Motor neuron (in vitro differentiated cells): Measurements from ENCODE around the gene CLTRN. TPM values are rescaled to one million over a fixed set of nuclear protein-coding genes. Genes with fewer than 3 reads are reported as not detected.
"Not testable (repeated sequence)": the region's sequence is repeated elsewhere in the genome, so short reads cannot be mapped to it uniquely, and the experiment has no call there.

Source experiments
- ATAC-seq, 8 experiments: fragments of 200-7000 bp; cut with Tn5 transposase; replicated peaks in 6 of 8; 2 replicates each; pipeline ENCODE4 v1.8.0; 2021; ENCODE audit warnings: mild to moderate bottlenecking in 8 of 8, moderate library complexity in 8 of 8
- H3K27ac ChIP-seq, 2 donors: fragments of 250-450 bp; sonication (Bioruptor Pico); 2 replicates each; pipeline ENCODE4 v1.9.0; 2021; ENCODE audit warnings: antibody characterized with exemption in 2 of 2, mild to moderate bottlenecking in 2 of 2, moderate library complexity in 1 of 2
- H3K4me1 ChIP-seq, 2 donors: fragments of 250-450 bp; sonication (Bioruptor Pico); replicated peaks in 1 of 2; 2 replicates each; pipeline ENCODE4 v1.6.1; 2021; ENCODE audit warnings: antibody characterized with exemption in 2 of 2, mild to moderate bottlenecking in 2 of 2, moderate library complexity in 1 of 2
- H3K4me3 ChIP-seq, 5 donors: fragments of 250-450 bp; sonication (Bioruptor Pico); 2 replicates each; pipeline ENCODE4 v1.9.0; 2021; ENCODE audit warnings: antibody characterized with exemption in 5 of 5, mild to moderate bottlenecking in 5 of 5, moderate library complexity in 4 of 5
- WGBS, 10 experiments: fragments of 450-650 bp; shearing (Covaris generic); methylation state at CpG; one replicate each; pipeline ENCODE4 v1.0.0; 2022; 5-methylcytosine and 5-hydroxymethylcytosine counted together
- in situ Hi-C, 9 experiments: fragments of 400-800 bp; cut with MboI; loops; one replicate each; pipeline ENCODE4 v1.15.0; 2021; ENCODE audit warnings: low sequenced_read_pairs in 9 of 9, low pct_unique_long_range_greater_than_20kb in 2 of 9; ENCODE audit not compliant: unreplicated experiment in 9 of 9
- total RNA-seq, 8 experiments: library from RNA; unstranded; fragments of 300-600 nt; gene quantifications; 2 replicates each; pipeline versions ENCODE4 v1.2.3 to v1.2.4, GENCODE V29; 2022

The CLTRN gene, protein sequence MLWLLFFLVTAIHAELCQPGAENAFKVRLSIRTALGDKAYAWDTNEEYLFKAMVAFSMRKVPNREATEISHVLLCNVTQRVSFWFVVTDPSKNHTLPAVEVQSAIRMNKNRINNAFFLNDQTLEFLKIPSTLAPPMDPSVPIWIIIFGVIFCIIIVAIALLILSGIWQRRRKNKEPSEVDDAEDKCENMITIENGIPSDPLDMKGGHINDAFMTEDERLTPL
- 1 to 10 TPM in 4 of 8 experiments, under 1 TPM in 3, not detected in 1; 0.28 to 2.2 (median 1.0) TPM for total RNA-seq

DNA sequence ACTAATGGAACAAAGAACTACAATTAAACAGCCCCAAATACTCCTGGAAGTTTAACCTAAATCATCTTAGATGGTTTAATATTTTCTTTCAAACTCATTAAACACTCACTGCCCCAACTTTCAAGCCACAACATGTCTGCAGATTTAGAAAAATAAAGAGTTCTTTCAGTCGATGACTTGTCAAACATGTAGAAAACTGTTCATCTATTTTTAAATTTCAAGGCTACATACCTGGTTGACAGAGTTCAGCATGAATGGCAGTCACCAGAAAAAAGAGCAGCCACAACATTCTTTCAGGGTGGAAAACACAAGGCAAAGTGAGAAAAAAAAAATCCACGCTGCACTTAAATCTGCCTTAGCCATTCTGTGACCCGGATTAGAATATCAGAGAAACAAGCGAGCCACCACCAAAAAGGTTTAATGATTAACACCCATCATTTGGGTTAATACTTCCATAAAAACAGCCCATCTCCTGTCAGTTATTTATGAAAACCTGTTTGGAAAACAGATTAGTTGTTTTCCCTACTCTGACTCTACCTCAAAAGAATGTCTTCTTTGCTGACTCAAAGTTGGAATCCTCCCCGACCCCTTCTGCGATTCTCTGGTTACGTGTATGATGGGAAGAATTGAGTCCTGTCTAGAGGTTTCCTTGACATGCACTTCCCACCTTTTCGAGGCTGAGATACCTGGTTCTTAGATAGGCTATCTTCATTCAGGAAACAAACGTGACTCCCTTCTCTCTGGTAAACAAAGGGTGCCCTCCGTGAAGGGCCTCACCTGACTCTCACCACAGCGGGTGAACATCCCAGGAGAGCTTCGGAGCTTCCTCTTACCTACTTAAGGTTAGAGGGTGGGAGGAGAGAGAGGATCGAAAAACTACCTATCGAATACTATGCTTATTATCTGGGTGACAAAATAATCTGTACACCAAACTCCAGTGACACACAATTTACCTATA is at the start of gene CLTRN:
Gene CLTRN, minus strand, starts transcription at position 319 of the 958 bp plus-strand sequence. Its CDS starts 30 bp downstream, at position 289.
- Histone ChIP-seq H3K27ac (no peak within 1 kb of the TSS), H3K4me3 (no peak within 1 kb of the TSS), H3K4me1 (no peaks in the 10 kb centered on the region)
- in situ Hi-C loops, result loop anchor here in 1 of 9 experiments (25.0 kb wide), 1 partner anchor 177 kb away; the partner anchor contains the start of gene PIR
- 12 to 92% (median 67%) methylated on average over 1 to 8 of the region's 14 CpGs; no CpG with 5 or more reads in 4 of the 10 experiments for WGBS, 10 experiments
- no peak for ATAC-seq

- H3K4me1 ChIP-seq, H3K4me3 ChIP-seq, ATAC-seq, in situ Hi-C loops, H3K27ac ChIP-seq: not testable (repeated sequence)
- WGBS, 10 experiments, result 90% methylated on average over 2 of the region's 8 CpGs; no CpG with 5 or more reads in 9 of the 10 experiments
Measured at GRCh38 chrX:15704273-15704672, 39.7 kb upstream of the CLTRN start.

DNA sequence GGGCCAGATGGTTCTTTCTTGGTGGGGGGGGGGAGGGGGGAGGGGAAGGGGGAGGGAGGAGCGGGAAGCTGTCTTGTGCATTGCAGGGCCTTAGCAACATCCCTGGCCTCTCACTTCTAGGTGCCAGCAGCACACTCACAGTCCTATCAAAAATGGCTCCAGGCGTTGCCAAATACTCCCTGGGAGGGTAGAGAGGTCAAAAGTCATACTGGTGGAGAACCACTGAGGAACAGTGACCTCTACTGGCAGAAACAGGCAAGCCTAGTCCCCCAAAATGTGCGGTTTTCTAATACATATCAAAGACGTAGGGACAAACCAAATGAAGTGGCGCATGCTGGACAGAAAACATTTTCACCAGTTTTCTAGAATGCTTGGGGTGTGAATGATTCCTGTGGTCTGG is 39.2 kb upstream of the CLTRN start:
- H3K4me3 ChIP-seq, H3K27ac ChIP-seq, in situ Hi-C loops, H3K4me1 ChIP-seq: not testable (repeated sequence)
- ATAC-seq, result peak in 2 of 8 experiments; percentile 23 to 24
- WGBS, 10 experiments, result no CpG with 5 or more reads among the region's 5 CpGs

DNA sequence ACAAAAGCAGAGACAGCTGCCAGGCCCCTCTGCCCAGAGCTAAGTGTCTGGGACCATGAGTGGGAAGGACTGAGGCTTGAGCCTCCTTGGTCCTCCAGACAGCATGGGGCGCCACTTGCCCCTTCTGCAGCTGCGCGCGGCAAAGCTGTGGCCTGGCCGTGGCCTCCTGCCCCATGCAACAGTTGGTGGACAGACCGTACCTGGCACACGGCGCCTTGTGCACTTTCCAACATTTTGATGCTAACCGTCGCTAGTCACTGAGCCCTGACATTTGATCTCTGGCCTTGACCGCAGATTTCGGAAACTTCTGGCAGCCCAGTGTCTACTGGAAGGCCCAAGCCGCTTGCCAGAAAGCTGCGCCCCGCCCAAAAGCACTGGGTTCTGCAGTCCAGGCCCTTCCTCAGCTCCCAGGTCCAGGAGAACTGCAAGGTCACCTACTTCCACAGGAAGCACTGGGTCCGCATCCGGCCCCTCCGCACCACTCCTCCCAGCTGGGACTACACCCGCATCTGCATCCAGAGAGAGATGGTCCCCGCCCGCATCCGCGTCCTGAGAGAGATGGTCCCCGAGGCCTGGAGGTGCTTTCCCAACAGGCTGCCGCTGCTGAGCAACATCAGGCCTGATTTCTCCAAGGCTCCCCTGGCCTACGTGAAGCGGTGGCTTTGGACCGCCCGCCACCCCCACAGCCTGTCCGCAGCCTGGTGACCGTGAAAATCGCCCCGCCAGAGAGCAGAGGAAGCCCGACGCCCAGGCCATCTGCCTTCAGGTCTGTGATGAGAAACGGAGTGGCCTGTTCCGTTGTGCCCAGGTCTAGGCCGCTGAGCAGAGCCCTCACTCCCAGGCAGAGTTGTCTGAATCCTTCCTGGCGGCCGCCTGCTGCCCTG is 38.1 kb upstream of the CLTRN start:
- no peaks in the 10 kb centered on the region for H3K4me1 ChIP-seq
- 74 to 100% (median 97%) methylated on average over 3 to 8 of the region's 40 CpGs; no CpG with 5 or more reads in 6 of the 10 experiments for WGBS, 10 experiments
- in situ Hi-C loops, result no loop called here
- ATAC-seq, result no peak
- no peak overlapping the region for H3K27ac ChIP-seq
- no peak overlapping the region for H3K4me3 ChIP-seq

DNA sequence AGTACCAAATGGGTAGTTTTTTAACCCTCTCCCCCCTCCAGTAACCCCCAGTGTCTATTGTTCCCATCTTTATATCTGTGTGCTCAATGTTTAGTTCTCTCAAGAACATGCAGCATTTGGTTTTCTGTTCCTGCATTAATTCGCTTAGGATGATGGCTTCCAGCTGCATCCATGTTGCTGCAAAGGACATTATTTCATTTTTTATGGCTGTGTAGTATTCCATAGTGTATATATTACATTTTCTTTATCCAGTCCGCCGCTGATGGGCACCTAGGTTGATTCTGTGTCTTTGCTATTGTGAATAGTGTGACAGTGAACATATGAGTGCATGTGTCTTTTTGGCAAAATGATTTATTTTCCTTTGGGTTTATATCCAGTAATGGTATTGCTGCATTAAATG is 31.9 kb upstream of the CLTRN start:
- H3K27ac ChIP-seq, result no peak overlapping the region
- no peak overlapping the region for H3K4me3 ChIP-seq
- no peaks in the 10 kb centered on the region for H3K4me1 ChIP-seq
- in situ Hi-C loops, result loop anchor here in 1 of 9 experiments (25.0 kb wide), 1 partner anchor 91 kb away; the partner anchor contains the start of gene ZRSR2
- ATAC-seq, result no peak
- 80 to 100% (median 100%) methylated on average over 1 to 2 of the region's 3 CpGs; no CpG with 5 or more reads in 6 of the 10 experiments for WGBS, 10 experiments

GRCh38 chrX:15694941-15695451 is 30.4 kb upstream of the CLTRN start:
- Histone ChIP-seq H3K27ac (no peak overlapping the region), H3K4me1 (no peaks in the 10 kb centered on the region), H3K4me3 (no peak overlapping the region)
- WGBS, 10 experiments, result 80 to 88% methylated on average over 1 to 4 of the region's 6 CpGs; no CpG with 5 or more reads in 8 of the 10 experiments
- ATAC-seq, result no peak
- in situ Hi-C loops, result loop anchor here in 1 of 9 experiments (25.0 kb wide), 1 partner anchor 92 kb away; the partner anchor contains the start of gene ZRSR2

GRCh38 chrX:15686818-15687685 is 22.4 kb upstream of the CLTRN start:
- Histone ChIP-seq H3K4me3 (no peak overlapping the region), H3K27ac (no peak overlapping the region), H3K4me1 (no peaks in the 10 kb centered on the region)
- 0 to 40% (median 25%) methylated on average over 1 to 5 of the region's 6 CpGs; no CpG with 5 or more reads in 5 of the 10 experiments for WGBS, 10 experiments
- peak in 7 of 8 experiments; percentile 25 to 75 (median 55) for ATAC-seq
- in situ Hi-C loops, result loop anchor here in 1 of 9 experiments (25.0 kb wide), 1 partner anchor 100 kb away; the partner anchor contains the start of gene ZRSR2

DNA sequence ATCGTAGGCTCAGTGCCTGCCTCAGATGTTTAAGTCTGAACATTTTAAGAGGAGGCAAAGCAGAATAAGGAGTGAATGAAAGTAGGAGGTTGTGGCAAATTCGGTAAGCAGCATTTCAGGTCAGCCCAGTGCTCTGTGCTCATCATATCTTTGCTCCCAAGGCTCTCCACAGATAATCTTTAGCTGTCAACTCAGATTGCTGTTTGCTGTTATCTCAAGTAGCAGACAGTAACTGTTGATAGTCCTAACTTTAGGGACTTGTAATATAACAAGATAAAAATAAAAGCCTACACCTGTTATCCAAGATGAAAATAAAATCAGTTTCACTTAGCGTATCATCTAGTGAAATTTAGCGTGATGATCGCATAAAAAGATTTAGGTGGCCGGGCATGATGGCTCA is 18.6 kb upstream of the CLTRN start:
- in situ Hi-C loops, result loop anchor here in 1 of 9 experiments (25.0 kb wide), 1 partner anchor 104 kb away; the partner anchor contains the start of gene ZRSR2
- Histone ChIP-seq H3K4me1 (no peaks in the 10 kb centered on the region), H3K4me3 (no peak overlapping the region), H3K27ac (no peak overlapping the region)
- ATAC-seq, result no peak
- 98 to 100% methylated on average over 1 to 6 of the region's 6 CpGs; no CpG with 5 or more reads in 8 of the 10 experiments for WGBS, 10 experiments

DNA sequence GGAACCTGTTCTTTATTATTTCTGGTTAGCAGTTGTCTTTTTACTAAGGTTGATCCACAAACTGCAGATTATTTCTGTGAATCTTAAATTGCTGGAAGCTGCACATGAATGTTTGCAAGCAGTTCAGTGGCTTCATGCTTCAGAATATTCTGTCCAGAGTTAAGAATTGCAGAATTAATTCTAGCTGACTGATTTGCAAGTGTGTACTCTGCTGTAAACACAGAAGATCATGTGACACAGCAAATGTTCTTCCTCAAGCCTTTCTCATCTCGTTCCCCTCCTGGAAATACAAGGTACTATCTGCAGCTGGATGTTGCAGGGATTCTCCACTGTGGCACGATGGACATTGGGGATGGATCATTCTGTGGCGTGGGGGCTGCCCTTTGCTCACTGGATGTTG is 16.8 kb upstream of the CLTRN start:
- H3K4me3 ChIP-seq, result no peak overlapping the region
- H3K4me1 ChIP-seq, result peaks cover 2 to 8% of the 10 kb centered on the region in 2 donors
- peak in 3 of 8 experiments; percentile 54 to 77 (median 63) for ATAC-seq
- in situ Hi-C loops, result loop anchor here in 1 of 9 experiments (25.0 kb wide), 1 partner anchor 106 kb away; the partner anchor contains the start of gene ZRSR2
- no peak overlapping the region for H3K27ac ChIP-seq
- 88% methylated on average over 2 of the region's 3 CpGs; no CpG with 5 or more reads in 9 of the 10 experiments for whole genome bisulfite sequencing, 10 experiments

GRCh38 chrX:15680401-15680800 is 15.8 kb upstream of the CLTRN start:
- WGBS, 10 experiments, result 80 to 100% (median 96%) methylated on average over 1 to 4 of the region's 6 CpGs; no CpG with 5 or more reads in 7 of the 10 experiments
- H3K4me3 ChIP-seq, result no peak overlapping the region
- no peak overlapping the region for H3K27ac ChIP-seq
- no peak for ATAC-seq
- H3K4me1 ChIP-seq, result peaks cover 3 to 9% of the 10 kb centered on the region in 2 donors
- in situ Hi-C loops, result loop anchor here in 1 of 9 experiments (25.0 kb wide), 1 partner anchor 107 kb away; the partner anchor contains the start of gene ZRSR2

DNA sequence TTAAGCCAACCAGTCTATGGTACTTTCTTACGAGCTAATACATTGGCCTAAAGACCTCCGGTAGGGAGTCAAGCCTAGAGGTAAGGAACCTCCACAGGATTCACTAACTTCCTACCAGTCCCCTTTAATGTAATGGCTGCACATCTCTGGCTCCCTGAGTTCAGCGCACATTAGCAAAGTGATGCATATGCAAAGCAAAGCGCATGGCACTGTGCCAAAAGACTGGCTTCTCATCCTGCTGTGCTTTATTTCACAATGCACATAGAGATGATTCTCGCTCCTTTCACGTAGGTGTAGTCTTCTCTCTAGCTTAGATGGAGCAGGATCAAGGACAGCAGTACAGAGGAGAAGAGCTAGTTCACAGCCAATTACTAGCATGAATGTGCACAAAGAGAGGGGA is 14.6 kb upstream of the CLTRN start:
- Histone ChIP-seq H3K4me3 (no peak overlapping the region), H3K4me1 (peaks cover 3 to 9% of the 10 kb centered on the region in 2 donors), H3K27ac (no peak overlapping the region)
- ATAC-seq, result peak in 1 of 8 experiments; percentile 10
- in situ Hi-C loops, result loop anchor here in 1 of 9 experiments (25.0 kb wide), 1 partner anchor 108 kb away; the partner anchor contains the start of gene ZRSR2
- WGBS, 10 experiments, result 33 to 73% (median 66%) methylated on average over 2 to 4 of the region's 6 CpGs; no CpG with 5 or more reads in 6 of the 10 experiments
